Smooth muscle cell (in vitro differentiated cells): ENCODE data around the gene ALX4. TPM values are rescaled to one million over a fixed set of nuclear protein-coding genes. Genes with fewer than 3 reads are reported as not detected.

Source experiments
- DNase-seq: peaks from one replicate; lab custom pipeline; 2025; ENCODE audit not compliant: unreplicated experiment; lab: John Stamatoyannopoulos, UW
- H2AFZ ChIP-seq: fragments of 200-600 bp; sonication (generic); 2 replicates; pipeline ENCODE4 v1.6.0; 2016; ENCODE audit warnings: antibody characterized with exemption, low read depth, mild to moderate bottlenecking
- H3F3A ChIP-seq: fragments of 200-600 bp; sonication (generic); 2 replicates; pipeline ENCODE4 v1.6.0; 2017; ENCODE audit warnings: antibody characterized with exemption, low read depth
- H3K27ac ChIP-seq: fragments of 200-600 bp; sonication (generic); 2 replicates; pipeline ENCODE4 v1.5.1; 2016; ENCODE audit warnings: low read depth, mild to moderate bottlenecking
- H3K27me3 ChIP-seq: fragments of 200-600 bp; sonication (generic); 2 replicates; pipeline ENCODE4 v1.6.1; 2016; ENCODE audit warnings: low read depth, mild to moderate bottlenecking
- H3K36me3 ChIP-seq: fragments of 200-600 bp; sonication (generic); 2 replicates; pipeline ENCODE4 v1.5.1; 2016; ENCODE audit warnings: low read depth
- H3K4me1 ChIP-seq: fragments of 200-600 bp; sonication (generic); 2 replicates; pipeline ENCODE4 v1.5.1; 2016; ENCODE audit warnings: low read depth
- H3K4me2 ChIP-seq: fragments of 200-600 bp; sonication (generic); 2 replicates; pipeline ENCODE4 v1.6.0; 2016; ENCODE audit warnings: mild to moderate bottlenecking
- H3K4me3 ChIP-seq: fragments of 200-600 bp; sonication (generic); 2 replicates; pipeline ENCODE4 v1.5.1; 2016; ENCODE audit warnings: mild to moderate bottlenecking
- H3K79me2 ChIP-seq: fragments of 200-600 bp; sonication (generic); 2 replicates; pipeline ENCODE4 v1.6.0; 2016; ENCODE audit warnings: low read depth, mild to moderate bottlenecking
- H3K9ac ChIP-seq: fragments of 200-600 bp; sonication (generic); 2 replicates; pipeline ENCODE4 v1.6.0; 2016; ENCODE audit warnings: low read depth
- H3K9me3 ChIP-seq: fragments of 200-600 bp; sonication (generic); replicated peaks from 2 replicates; pipeline ENCODE4 v1.5.1; 2016; ENCODE audit warnings: low read depth
- H4K20me1 ChIP-seq: fragments of 200-600 bp; sonication (generic); 2 replicates; pipeline ENCODE4 v1.6.0; 2016; ENCODE audit warnings: low read depth
- WGBS: methylation state at CpG from one replicate; pipeline ENCODE4 v1.1.7; 2016; ENCODE audit warnings: low lambda C conversion rate; 5-methylcytosine and 5-hydroxymethylcytosine counted together
- polyA plus RNA-seq: library from polyadenylated mRNA; unstranded; fragments of >200 nt; fragmentation: Nextera tagmentation; extraction: Ambion mirVana; gene quantifications from 2 replicates; pipeline ENCODE4 v1.2.1, GENCODE V29; 2016
- total RNA-seq: library from RNA; depleted of rRNA; stranded (reverse); fragments of >200 nt; gene quantifications from 2 replicates; pipeline ENCODE4 v1.2.3, GENCODE V29; 2014
- TF ChIP-seq, protein P1 (sequence below): fragments of 200-600 bp; sonication (generic); IDR thresholded peaks from 2 replicates; pipeline ENCODE4 v1.5.1; 2017; ENCODE audit warnings: borderline replicate concordance, mild to moderate bottlenecking, antibody characterized with exemption; ENCODE audit not compliant: insufficient read depth, poor library complexity, severe bottlenecking

ALX4 gene
- total and polyA plus RNA-seq, 2 experiments from 2014 or later: not detected

DNA sequence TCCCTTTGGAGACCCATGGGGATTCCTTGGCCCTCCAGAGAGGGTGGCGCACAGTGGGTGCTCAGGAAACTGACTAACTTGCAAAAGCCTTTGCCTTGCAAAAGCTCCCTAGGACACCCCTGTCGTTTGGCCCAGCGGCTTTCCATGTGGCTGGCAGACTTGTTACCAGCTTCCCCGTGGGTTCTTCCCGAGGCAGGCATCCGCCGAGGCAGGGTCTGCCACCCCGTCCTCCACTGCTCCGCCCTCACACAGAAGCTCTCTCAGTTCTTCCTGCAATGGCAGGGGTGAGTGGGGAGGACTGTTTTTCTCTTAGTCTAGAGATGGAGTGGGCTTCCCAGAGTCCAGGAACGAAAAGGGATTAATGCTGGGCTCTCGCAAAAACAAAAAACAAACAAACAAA lies 23.0 kb downstream of the ALX4 start:
- 71% methylated on average over 11 of the region's 11 CpGs for WGBS
- H3K9me3 ChIP-seq: no peaks in the 10 kb centered on the region
- TF ChIP-seq, protein P1, sequence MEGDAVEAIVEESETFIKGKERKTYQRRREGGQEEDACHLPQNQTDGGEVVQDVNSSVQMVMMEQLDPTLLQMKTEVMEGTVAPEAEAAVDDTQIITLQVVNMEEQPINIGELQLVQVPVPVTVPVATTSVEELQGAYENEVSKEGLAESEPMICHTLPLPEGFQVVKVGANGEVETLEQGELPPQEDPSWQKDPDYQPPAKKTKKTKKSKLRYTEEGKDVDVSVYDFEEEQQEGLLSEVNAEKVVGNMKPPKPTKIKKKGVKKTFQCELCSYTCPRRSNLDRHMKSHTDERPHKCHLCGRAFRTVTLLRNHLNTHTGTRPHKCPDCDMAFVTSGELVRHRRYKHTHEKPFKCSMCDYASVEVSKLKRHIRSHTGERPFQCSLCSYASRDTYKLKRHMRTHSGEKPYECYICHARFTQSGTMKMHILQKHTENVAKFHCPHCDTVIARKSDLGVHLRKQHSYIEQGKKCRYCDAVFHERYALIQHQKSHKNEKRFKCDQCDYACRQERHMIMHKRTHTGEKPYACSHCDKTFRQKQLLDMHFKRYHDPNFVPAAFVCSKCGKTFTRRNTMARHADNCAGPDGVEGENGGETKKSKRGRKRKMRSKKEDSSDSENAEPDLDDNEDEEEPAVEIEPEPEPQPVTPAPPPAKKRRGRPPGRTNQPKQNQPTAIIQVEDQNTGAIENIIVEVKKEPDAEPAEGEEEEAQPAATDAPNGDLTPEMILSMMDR: no peak
- H3K9ac ChIP-seq: no peak overlapping the region
- H3F3A ChIP-seq: no peaks in the 10 kb centered on the region
- no peaks in the 10 kb centered on the region for H3K79me2 ChIP-seq
- H3K27ac ChIP-seq: no peak overlapping the region
- no peak overlapping the region for H2AFZ ChIP-seq
- H3K27me3 ChIP-seq: peaks cover 3% of the 10 kb centered on the region
- no peak overlapping the region for H3K4me2 ChIP-seq
- peaks cover 6% of the 10 kb centered on the region for H3K4me1 ChIP-seq
- H3K36me3 ChIP-seq: no peaks in the 10 kb centered on the region
- H3K4me3 ChIP-seq: no peak overlapping the region
- no peaks in the 10 kb centered on the region for H4K20me1 ChIP-seq
- DNase-seq: no peak

DNA sequence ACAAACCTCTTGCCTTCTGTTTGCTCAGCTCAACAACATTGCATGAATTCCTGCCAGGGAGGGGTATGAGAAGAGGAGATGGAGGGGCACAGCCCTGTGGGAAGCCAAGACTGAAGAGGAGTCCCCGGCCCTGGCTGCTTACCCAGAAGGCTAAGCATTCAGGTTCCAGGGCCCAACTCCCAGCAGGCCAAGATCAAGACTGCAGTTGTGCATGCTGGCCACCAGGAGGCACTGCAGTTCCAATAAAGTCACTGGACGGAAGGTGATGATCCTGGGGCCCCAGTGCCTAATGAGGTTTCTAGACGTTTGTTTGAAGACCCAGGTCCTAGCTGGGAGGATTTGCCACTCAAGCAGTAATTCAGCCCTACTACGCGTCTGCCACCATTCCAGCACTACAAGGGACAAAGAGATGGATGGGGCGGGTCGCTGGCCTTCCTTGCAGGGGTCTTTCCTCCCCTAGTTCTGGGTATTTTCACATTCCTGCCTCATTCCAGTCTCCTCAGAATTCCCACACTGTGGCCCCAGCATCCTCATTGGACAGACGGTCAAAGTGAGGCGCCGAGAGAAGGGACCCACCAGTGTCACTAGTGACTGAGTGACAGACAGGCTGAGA lies 23.6 kb downstream of the ALX4 start:
- Histone ChIP-seq H3K27me3 (peaks cover 3% of the 10 kb centered on the region), H2AFZ (no peak overlapping the region), H3K9ac (no peak overlapping the region), H4K20me1 (no peaks in the 10 kb centered on the region), H3K36me3 (no peaks in the 10 kb centered on the region), H3K9me3 (no peaks in the 10 kb centered on the region), H3F3A (no peaks in the 10 kb centered on the region), H3K4me1 (peaks cover 6% of the 10 kb centered on the region), H3K4me2 (no peak overlapping the region), H3K27ac (no peak overlapping the region), H3K79me2 (no peaks in the 10 kb centered on the region), H3K4me3 (no peak overlapping the region)
- TF ChIP-seq, protein P1: peak; percentile 97
- peak; percentile 9 for DNase-seq
- 63% methylated on average over 10 of the region's 10 CpGs for WGBS

DNA sequence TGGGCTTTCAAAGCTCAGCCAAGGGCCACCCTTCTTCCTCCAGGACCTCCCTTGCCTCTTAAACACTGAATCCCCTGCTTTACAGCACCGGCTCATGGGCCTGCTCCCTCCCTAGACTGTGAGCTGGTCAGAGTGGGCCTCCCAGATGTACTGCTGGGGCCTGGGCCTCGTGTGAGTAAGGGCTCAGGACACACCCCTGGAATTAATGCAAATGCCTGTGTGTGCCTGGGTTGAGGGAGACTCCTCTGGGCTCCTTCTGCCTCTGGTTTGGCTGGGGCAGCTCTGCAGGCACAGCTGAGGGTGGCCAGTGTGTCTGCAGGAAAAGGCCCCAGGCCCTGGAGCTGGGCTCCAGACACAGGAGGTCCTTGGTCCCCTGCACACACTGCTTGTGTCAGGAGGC lies 24.2 kb downstream of the ALX4 start:
- Histone ChIP-seq H3K4me2 (no peak overlapping the region), H3K9ac (no peak overlapping the region), H3F3A (no peaks in the 10 kb centered on the region), H2AFZ (peak overlapping the region; percentile 38), H3K4me1 (peaks cover 6% of the 10 kb centered on the region), H3K27me3 (peaks cover 4% of the 10 kb centered on the region), H3K4me3 (no peak overlapping the region), H3K79me2 (no peaks in the 10 kb centered on the region), H4K20me1 (no peaks in the 10 kb centered on the region), H3K27ac (no peak overlapping the region), H3K36me3 (no peaks in the 10 kb centered on the region), H3K9me3 (no peaks in the 10 kb centered on the region)
- no peak for DNase-seq
- WGBS: 5% methylated on average over 2 of the region's 2 CpGs
- TF ChIP-seq, protein P1: no peak

DNA sequence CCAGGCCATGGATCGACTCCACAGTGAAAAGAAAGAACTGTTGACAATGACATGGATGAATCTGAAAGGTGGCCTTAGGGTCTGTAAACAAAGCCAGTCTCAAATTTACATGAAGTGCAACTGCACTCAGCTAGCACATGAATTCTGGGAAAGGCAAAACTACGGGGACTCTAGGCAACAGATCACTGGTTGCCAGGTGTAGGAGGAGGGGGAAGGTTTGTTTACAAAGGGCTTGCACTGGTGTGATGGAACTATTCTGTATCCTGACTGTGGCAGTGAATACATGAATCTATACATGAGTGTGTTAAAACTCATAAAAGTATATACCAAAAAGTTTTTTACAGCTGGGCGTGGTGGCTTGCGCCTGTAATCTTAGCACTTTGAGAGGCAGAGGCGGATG lies 27.3 kb downstream of the ALX4 start:
- H3K9ac ChIP-seq: no peak overlapping the region
- no peak for DNase-seq
- H3K36me3 ChIP-seq: no peaks in the 10 kb centered on the region
- H3K27ac ChIP-seq: no peak overlapping the region
- no peak overlapping the region for H2AFZ ChIP-seq
- H3K9me3 ChIP-seq: no peaks in the 10 kb centered on the region
- TF ChIP-seq, protein P1: no peak
- H4K20me1 ChIP-seq: no peaks in the 10 kb centered on the region
- no peak overlapping the region for H3K4me2 ChIP-seq
- H3F3A ChIP-seq: no peaks in the 10 kb centered on the region
- H3K27me3 ChIP-seq: peaks cover 24% of the 10 kb centered on the region
- 87% methylated on average over 5 of the region's 5 CpGs for WGBS
- no peaks in the 10 kb centered on the region for H3K79me2 ChIP-seq
- no peak overlapping the region for H3K4me3 ChIP-seq
- peaks cover 6% of the 10 kb centered on the region for H3K4me1 ChIP-seq
